Retina (tissue), 1 donor: ENCODE measurements around the gene RBM8A.

Experiments used
- DNase-seq: peaks from one replicate; pipeline ENCODE4 v3.0.0-alpha.2; 2016

The RBM8A gene

GRCh38 chr1:145871994-145872924 is 55.0 kb downstream of the RBM8A start:
- DNase-seq: peak; percentile 92
